Dermis blood vessel endothelial cell (primary cell): ENCODE data around the gene ALG6. TPM values are rescaled to one million over a fixed set of nuclear protein-coding genes. Genes with fewer than 3 reads are reported as not detected.

Experiments used
- DNase-seq: peaks from one replicate; pipeline ENCODE4 v3.0.0; 2010
- total RNA-seq: library from RNA; depleted of rRNA; stranded (reverse); fragments of >200 nt; gene quantifications from 2 replicates; pipeline ENCODE4 v1.2.3, GENCODE V29; 2014

ALG6 gene
- total RNA-seq, result 13.8 and 20.8 TPM in 2 replicates

GRCh38 chr1:63367215-63368103 lies at the start of gene ALG6:
TSS of gene ALG6 (plus strand) at chr1:63367627. CDS start at chr1:63370978, 3,351 bp downstream.
- peak; percentile 96 for DNase-seq

- DNase-seq, result no peak
Observed at GRCh38 chr1:63317817-63318152, 49.6 kb upstream of the ALG6 start.

- DNase-seq, result no peak
Observed at GRCh38 chr1:63318201-63318979, 49.0 kb upstream of the ALG6 start.

- no peak for DNase-seq
Observed at GRCh38 chr1:63319046-63320021, 48.1 kb upstream of the ALG6 start.

- DNase-seq, result no peak
Observed at GRCh38 chr1:63320022-63320721, 47.3 kb upstream of the ALG6 start.

GRCh38 chr1:63321066-63321784 lies 46.2 kb upstream of the ALG6 start:
- no peak for DNase-seq

- DNase-seq, result no peak
Observed at GRCh38 chr1:63321785-63322113, 45.7 kb upstream of the ALG6 start.

- peak; percentile 60 for DNase-seq
Observed at GRCh38 chr1:63322114-63322943, 45.1 kb upstream of the ALG6 start, which contains the start of gene FOXD3. TSS of gene FOXD3 (plus strand) at chr1:63322567. CDS start at chr1:63323059, 492 bp downstream.

- peak; percentile 34 for DNase-seq
Observed at GRCh38 chr1:63322944-63323864, 44.2 kb upstream of the ALG6 start.

- no peak for DNase-seq
Observed at GRCh38 chr1:63323865-63324778, 43.3 kb upstream of the ALG6 start.

GRCh38 chr1:63324779-63325119 lies 42.7 kb upstream of the ALG6 start:
- DNase-seq, result no peak

- no peak for DNase-seq
Observed at GRCh38 chr1:63325279-63325985, 42.0 kb upstream of the ALG6 start.

- DNase-seq, result no peak
Observed at GRCh38 chr1:63326106-63326472, 41.3 kb upstream of the ALG6 start.

- DNase-seq, result no peak
Observed at GRCh38 chr1:63326473-63327380, 40.7 kb upstream of the ALG6 start.

- DNase-seq, result peak; percentile 80
Observed at GRCh38 chr1:63327417-63328054, 39.9 kb upstream of the ALG6 start.

GRCh38 chr1:63328122-63328521 lies 39.3 kb upstream of the ALG6 start:
- DNase-seq, result no peak
